DND-41 (cell line): ENCODE data around the gene TRNP1.

Experiments used
- CTCF ChIP-seq: IDR thresholded peaks from 2 replicates; pipeline ENCODE4 v1.5.1; 2012; ENCODE audit warnings: borderline replicate concordance, low read length, moderate library complexity, mild to moderate bottlenecking; ENCODE audit not compliant: poor library complexity, severe bottlenecking; ENCODE audit errors: extremely low read depth
- EZH2 ChIP-seq: IDR thresholded peaks from 3 replicates; pipeline ENCODE4 v1.6.1; 2012; ENCODE audit warnings: borderline replicate concordance, low read depth, mild to moderate bottlenecking, moderate library complexity, low read length, inconsistent platforms; ENCODE audit not compliant: severe bottlenecking

DNA sequence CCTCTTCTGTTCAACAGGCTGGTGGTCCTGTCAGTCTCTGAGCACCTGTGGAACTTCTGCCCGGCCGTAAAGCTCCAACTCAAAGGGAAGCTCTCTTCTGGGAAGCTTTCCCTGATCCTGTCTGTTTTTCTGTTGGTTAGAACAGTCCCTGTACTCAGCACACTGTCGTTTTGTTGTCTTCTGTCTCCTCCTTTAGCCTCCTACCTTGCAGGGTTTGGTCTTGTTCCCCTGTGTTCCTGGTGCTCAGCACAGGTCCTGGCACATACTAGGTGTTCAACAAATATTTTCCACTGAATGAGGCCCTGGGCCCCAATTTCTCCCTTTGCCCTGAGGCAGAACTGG, 32.9 kb upstream of the TRNP1 start:
- no peak for TF ChIP-seq CTCF
- no peak for TF ChIP-seq EZH2
